Tibial nerve (tissue), 4 donors: ENCODE results near the gene SESTD1.
"Not testable (repeated sequence)": the region's sequence is repeated elsewhere in the genome, so short reads cannot be mapped to it uniquely, and the experiment has no call there.

ENCODE experiments used
- CTCF ChIP-seq, 5 experiments: fragments of 200-600 bp in 3 of 5; fragments of 450-650 bp in 2 of 5; sonication (generic) in 3 of 5; IDR thresholded peaks; one replicate each; pipeline ENCODE4 v1.5.1; 2016 to 2019; ENCODE audit warnings: antibody characterized with exemption in 5 of 5, mild to moderate bottlenecking in 3 of 5, moderate library complexity in 2 of 5
- EP300 ChIP-seq, 2 donors: sonication (generic); formaldehyde crosslinking; IDR thresholded peaks; one replicate each; pipeline ENCODE4 v1.6.1; 2017; ENCODE audit warnings: antibody characterized with exemption in 2 of 2, mild to moderate bottlenecking in 1 of 2
- POLR2A ChIP-seq, 2 donors: fragments of 450-650 bp; IDR thresholded peaks; one replicate each; pipeline ENCODE4 v1.6.1; 2017; ENCODE audit warnings: antibody characterized with exemption in 2 of 2, mild to moderate bottlenecking in 2 of 2, moderate library complexity in 2 of 2

- TF ChIP-seq CTCF, POLR2A, EP300 (IDR thresholded peaks at IDR 0.05): not testable (repeated sequence)
These were observed 50.0 kb downstream of the SESTD1 start for GRCh38 chr2:179214671-179215070.
